Ureter (tissue), 1 donor: ENCODE data around the gene DGKH. TPM values are rescaled to one million over a fixed set of nuclear protein-coding genes. Genes with fewer than 3 reads are reported as not detected.

Source experiments
- DNase-seq: peaks from one replicate; pipeline ENCODE4 v3.0.0-alpha.2; 2020; ENCODE audit warnings: low spot score
- total RNA-seq: library from RNA; stranded (reverse); gene quantifications from one replicate; pipeline ENCODE4 v1.2.4, GENCODE V29; 2023
- donor health status: DM: yes; HTN: yes; CAD: no.

Gene DGKH
- 77.7 TPM for total RNA-seq

DNA sequence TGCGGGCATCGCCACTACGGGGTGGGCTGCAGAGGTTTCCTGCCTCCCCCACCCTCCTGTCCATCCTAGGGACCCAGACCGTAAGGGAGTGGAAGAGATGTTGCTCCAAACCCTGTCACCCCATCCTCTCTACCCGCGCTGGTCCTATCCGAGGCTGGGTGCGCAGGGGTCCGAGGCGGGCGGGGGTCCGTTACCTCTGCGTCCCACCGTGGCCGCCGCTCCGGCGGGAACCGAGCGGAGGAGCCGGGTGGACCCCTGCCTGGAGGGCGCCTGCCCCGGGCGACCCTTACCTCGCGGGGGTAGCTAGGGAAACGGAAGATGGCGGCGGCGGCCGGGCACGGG, at the start of gene DGKH:
DGKH (plus strand) TSS at position 307 of the 342 bp plus-strand sequence. CDS start 126 bp downstream, outside the sequence.
- no peak for DNase-seq

DNA sequence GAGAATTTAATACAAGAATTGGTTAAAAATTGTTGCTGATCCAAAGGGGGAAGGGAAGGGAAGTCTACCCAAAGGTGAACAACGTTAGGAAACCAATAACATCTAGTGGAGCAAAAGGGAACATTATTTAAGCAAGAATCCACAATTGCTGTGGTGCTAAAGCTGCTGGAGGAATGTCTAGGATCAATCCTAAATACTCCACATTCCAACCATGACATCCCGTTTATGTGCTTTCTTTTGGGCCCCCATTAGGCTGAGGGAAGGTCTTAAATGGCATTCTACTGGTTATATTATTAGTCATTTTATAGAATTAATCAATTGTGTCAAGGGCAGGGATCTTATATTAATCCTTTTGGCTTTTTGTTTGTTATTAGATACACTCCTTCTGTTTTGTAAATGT, 47.6 kb upstream of the DGKH start:
- no peak for DNase-seq

DNA sequence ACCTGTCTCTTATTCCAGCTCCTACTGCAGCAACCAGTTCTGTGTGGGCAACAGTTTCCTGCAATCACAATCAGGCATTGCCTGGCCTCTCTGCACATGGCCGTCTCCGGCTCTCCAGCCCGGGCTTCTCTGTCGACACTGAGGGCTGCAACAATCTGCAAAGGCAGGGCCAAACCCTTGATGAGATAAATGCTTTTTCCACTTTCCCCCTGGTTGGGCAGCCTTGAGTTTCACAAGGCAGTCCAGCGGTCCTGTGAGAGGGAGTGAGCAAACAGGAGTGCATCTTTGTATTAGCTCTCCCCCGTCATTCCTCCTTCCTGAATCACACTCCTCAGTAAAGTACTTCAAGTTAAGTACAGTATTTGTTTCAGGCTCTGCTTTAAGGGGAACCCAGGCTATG, 46.9 kb upstream of the DGKH start:
- no peak for DNase-seq

DNA sequence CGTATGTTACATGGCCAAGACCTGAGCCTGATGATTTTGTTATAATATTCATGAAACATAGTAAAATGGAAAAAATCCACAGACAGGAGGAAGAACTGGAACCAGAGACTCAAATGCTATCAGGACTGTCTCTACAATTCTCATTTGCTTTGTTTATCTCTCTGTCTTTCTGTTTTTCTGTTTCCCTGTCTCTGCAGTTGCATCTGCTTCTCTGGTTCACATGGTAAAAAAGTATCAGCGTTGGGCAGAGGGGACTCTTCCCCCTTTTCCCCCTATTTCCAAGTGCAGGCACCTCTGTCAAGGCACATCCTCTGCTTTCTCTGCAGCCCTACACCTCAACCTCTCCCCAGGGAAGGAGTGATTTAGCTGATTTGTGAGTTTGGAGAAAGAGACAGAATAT, 46.4 kb upstream of the DGKH start:
- DNase-seq, result no peak

GRCh38 chr13:42007844-42008243, 40.6 kb upstream of the DGKH start:
- DNase-seq, result no peak

- no peak for DNase-seq
Measured at GRCh38 chr13:42009057-42009456, 39.4 kb upstream of the DGKH start.

DNA sequence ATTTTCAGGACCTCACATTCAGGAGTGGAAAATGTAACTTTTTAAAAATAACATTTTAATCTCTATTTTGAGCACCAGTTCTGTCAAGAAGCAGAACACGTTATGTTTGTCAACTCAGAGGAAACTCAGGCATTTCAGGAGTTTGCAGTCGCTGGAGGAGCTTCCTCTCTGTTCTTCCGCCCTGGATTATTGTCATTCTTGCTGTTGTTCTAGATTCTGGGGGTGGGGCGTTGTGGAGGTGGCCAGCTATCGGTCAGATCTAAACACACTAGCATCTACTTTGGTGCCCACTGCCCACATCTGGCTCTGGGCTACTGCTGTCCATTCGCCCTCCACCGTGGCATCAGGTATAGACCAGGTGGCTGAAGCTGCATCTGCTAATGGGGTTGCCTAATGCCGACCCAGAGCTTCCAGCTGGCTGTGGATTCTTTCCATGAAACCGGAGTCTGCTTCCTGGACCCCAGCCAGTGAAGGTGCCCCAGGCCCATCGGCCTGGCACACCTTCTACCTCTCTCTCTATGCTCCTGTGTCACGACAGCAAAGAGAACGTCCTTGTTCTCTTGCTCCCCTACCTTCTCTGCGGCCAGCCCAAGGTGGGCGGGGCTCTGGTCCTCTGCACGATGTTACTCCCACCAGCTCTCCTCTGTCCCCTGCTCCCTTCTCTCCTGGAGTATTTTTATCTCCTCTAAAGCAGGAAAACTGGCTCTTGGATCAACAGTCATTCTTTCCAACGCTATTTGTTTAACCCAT, 36.7 kb upstream of the DGKH start:
- no peak for DNase-seq

DNA sequence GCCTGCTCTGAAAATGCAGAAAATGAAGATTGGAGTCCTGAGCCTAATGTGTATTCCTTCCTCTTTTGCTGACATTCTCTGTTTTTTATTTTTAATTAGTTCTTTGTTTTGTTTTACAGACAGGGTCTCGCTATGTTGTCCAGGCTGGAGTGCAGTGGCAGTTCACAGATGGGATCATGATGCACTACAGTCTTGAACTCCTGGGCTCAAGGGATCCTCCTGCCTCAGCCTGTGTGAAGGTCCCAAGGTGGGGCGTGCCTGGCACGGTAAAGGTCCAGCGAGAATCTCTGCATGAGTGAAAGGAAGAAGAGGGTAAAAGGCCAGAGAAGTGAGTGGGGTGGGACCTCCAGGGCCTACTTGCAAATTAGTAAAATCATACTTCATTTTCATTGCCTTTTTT, 34.3 kb upstream of the DGKH start:
- no peak for DNase-seq

DNA sequence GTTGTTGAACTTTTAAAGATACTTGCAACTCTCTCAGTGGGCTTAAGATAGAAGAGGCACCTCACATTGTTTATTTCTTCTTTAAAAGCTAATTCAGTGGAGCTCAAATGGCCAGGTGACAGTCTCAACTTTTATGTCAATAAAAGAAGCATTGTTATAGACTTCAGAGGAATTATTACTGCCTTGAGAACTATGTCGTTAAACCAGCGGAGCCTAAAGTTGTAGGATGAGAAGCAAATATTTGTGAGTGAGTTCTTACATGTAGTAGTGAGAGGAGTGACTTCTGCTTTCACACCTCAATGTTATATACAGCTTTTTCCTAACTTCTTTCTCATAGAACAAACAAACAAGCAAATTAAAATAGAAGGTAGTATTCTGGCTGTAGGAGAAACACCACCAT, 31.2 kb upstream of the DGKH start:
- no peak for DNase-seq

DNA sequence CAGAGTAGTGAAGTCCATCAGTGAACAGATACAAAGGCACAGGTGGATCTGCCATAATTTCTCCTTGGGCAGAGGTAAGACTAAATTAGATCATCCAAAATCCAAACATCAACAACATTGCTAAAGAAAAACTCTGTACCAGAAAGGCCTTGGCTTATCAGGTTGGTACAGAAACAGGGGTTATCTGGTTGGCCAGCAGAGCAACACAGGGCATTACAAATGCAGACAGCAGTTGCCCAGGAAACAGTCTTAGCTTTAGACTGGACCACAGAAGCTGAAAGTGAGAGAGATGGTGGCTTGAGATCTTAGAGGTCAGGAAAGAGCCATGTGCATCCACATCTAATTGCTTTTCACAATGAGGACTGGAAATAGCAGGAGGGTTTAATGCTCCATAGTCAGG, 26.6 kb upstream of the DGKH start:
- no peak for DNase-seq

- DNase-seq, result no peak
Measured at GRCh38 chr13:42022336-42022735, 26.1 kb upstream of the DGKH start.

DNA sequence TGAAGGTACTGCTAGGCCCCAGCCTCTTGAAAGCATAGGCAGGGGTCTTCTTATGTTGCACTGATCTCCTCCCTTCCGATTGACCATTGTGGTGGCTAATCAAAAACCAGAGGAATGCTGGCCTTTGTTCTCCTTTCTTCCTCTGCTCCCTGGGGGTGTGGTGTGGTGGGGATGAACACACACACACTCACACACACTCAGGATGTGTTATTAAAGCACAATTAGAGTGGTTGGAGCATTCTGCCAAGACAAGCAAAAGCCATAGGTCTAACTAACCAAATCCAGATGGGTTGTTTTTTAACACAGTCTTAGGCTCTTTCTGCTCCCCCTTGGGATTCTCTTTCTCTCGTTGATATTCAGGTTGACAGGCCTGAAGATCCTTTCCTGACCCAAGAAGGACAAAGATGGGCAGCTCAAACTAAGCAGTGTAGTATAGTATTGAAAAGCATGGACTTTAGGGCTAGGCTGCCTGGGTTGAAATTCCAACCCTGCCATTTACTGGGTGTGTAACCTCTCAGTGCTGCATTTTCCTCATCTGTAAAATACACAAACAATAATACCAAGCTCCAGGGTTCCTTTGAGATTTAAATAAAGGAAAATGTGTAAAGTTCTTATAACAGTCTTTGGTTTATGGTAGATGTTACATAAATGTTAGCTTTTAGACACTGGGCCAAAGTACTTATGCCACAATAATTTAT, 25.5 kb upstream of the DGKH start:
- no peak for DNase-seq

- DNase-seq, result no peak
Measured at GRCh38 chr13:42027286-42027685, 21.2 kb upstream of the DGKH start.

- no peak for DNase-seq
Measured at GRCh38 chr13:42028113-42028799, 20.2 kb upstream of the DGKH start.

DNA sequence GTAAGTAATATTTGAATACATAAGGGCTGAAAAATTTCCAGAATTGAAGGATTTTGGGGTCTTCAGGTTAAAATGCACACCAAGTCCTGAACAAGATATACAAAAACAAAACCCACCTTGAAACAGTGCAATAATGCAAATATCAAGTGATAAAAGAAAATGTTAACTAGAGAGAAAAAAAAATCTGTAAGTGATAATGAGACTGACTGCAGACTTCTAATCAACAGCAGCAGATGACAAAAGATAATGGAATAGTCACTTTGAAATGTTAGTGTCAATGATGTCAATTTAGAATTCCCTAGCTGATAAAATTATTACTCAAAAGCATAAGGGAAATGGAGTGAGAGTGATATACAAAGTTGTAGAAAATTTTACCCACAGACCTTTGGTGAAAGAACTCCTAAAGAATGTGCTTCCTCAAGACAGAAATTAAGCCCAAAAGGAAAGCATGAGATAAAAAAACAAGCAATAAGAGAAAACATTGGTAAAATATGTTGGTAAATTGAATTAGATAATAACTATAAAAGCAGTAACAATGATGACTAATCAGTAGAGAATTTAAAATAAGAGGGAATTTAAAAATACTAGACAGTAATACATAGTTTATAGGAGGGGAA, 12.4 kb upstream of the DGKH start:
- no peak for DNase-seq

DNA sequence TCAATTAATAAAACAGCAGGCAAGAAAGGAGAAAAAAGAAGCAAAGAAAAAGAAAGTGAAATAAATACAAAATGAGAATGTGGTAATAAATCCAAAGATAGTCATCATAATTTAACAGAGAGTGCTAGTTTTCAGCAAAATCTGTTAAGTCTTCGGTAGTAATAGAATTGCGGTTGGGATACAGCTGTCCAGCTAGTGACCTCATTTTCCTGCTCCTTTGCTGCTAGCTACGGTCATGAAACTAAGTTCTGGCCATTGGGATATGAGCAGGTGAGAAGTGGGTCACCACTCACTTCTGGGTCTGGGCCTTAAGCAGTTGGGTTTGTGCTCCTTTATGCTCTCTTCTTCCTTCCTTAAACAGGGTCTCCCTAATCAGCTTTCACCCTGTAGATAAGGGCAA, 11.7 kb upstream of the DGKH start:
- no peak for DNase-seq

DNA sequence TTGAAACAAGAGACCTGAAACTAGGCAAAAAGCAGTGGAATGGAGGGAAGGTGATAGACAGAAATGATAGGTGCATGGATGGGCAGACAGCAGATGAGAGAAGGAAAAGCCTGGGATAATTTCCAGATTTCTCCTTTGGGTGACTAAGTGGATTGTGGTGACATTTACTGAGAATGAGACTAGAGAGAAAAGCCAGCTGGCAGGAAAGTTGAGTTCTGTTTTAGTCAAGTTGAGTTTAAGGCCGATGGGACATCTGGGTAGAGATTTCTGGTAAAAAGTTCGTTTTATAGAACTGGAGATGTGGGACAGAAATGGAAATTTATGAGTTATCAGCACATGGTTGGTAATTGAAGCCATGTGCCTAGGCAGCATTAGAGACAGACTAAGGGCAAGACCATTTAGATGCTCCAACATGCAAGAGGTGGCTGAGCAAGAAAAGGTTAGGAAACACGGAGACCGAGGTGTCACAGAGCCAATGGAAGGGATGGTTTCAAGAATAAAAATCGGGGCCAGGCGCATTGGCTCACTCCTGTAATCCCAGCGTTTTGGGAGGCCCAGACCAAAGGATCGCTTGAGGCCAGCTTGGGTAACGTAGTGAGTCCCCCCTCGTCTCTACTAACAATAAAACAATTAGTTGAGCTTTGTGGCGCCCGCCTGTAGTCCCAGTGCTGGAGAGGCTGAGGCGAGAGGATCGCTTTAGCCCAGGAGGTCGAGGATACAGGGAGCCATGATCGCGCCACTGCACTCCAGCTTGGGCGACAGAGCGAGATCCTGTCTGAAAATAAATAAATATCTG, 9.6 kb upstream of the DGKH start:
- no peak for DNase-seq

DNA sequence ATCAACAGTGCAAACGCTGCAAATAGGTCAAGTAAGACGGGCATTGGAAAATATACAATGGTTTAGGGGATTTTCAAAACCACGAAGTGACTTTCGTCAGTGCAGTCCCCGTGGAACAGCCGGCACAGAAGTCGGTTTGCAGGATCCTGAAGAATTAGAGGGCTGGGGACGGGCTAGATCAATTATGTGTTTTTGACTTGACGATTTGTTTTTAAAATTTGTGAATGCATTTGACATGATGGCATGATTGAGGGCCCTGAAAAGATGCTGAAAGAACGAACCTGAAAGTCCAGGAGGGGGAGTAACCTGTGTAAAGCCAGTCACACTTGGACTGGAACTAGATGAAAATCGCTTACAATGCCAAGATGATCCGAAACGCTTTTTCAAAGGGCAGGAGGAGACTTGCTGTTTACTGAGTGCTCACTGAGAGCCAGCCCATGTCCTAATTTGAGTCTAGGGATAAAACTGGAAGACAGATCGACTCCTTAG, 8.9 kb upstream of the DGKH start:
- no peak for DNase-seq

GRCh38 chr13:42039946-42040729, 8.3 kb upstream of the DGKH start:
- peak; percentile 96 for DNase-seq

DNA sequence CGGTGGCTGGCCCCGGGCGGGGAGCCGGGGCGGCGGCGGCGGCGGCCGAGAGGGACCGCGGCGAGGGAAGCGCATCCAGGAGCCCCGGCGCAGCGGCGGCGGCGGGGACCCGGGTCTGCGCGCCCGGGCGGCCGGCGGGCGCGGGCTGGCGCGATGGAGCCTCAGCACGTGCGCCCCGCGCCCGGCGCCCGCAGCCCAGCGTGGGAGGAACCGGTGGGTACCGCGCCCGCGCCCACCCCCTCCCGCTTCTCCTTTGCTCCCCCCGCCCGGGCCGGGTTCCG, 7.8 kb upstream of the DGKH start:
- DNase-seq, result no peak
